HG03139 (cell line): ENCODE results near the gene KY.

Source experiments
- ATAC-seq: cut with Tn5 transposase; IDR thresholded peaks from one replicate; pipeline ENCODE4 v1.9.1; 2021; ENCODE audit not compliant: unreplicated experiment

KY gene

GRCh38 chr3:134672571-134672970 lies 21.7 kb upstream of the KY start:
- ATAC-seq = no peak

DNA sequence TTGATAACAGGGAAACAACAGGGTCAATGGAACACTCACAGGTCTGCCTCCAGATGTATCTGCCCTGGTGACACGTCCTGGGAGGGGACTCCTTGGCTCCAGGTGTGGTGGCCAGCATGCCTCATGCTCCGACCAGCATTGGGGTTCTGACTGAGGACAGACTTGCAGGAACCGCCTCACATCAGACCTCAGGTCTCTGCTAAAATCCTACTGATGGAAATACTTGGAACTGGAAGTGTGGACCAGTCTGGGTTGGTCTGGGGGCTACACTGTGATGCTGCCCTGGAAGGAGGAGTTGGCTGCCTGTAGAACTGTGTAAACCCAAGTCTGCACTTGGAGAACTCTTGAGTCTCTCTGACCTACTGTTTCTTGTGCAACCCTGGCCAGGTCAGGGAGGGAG lies 17.1 kb upstream of the KY start:
- no peak for ATAC-seq

DNA sequence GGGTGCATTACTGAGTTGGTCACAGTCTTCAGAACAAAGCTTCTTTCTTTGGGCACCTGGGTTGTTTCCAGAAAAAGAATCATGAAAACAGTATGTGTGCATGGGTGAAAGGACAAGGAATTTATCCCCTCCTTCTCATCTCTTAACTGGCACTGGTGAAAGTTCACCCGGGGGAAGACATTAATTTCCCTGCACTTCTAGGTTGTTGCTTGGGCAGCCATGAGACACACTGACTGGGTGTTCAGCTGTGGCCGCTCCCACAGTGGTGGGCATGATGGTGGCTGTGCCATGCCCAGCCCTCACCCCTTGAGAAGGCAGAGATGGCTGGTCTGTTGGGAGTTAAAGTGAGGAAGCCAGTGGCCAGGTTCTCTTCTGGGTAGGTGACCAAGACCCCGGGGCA lies 16.6 kb upstream of the KY start:
- no peak for ATAC-seq

DNA sequence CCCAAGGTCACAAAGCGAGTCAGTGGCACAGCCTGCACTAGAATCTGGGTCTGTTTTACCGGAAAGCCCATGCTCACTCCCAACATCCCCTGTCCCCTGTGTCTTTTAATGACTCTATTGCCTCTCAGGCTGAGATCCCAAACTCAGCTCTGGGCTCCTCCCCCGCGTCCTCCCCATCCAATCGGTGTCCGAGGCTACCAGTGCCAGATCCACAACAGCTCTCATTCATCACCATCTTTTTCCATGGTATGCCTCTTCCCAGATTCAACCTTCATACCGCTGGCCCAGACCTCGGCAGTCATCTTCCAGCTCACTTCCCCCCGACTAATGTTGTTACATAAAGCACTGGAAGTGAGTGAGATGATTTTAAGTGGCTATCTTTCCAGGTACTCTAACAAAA lies 16.1 kb upstream of the KY start:
- no peak for ATAC-seq

GRCh38 chr3:134666466-134666865 lies 15.6 kb upstream of the KY start:
- no peak for ATAC-seq

GRCh38 chr3:134666052-134666451 lies 15.2 kb upstream of the KY start:
- ATAC-seq = no peak

- ATAC-seq = no peak
Observed at GRCh38 chr3:134665243-134665642, 14.4 kb upstream of the KY start.

DNA sequence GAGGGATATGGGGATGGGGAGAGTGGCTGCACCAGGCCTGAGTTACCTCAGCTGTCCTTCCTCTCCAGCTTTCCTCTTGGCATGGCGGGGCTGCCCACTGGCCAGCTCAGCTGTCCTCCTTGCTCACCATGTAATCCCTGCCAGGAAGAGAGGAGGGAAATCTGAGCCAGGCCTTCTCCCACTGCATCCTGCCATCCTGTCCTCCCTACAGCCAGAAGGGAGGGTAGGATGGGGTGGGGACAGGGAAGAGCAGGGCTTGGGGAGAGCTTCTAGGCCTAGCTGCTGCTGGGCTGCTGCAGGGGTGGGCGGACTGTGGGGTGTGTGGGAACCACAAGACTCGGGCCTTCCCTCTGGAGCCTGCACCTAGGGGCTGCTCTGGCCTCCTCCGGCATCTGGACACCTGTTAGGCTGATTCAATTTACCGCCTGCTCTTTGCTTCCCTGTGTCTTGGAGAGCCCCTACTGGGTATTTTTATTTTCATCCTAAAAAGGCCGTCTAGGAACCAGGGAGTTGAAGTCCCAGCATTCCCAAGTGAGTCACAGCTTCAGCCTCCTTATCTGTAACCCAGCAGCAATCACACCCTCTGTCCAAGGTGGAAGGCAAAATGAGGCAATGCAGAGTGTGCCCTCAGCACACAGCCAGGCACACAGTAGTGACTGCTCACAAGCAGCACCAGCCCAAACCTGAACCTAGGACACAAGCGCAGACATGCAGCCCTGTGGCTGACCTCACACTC lies 13.1 kb upstream of the KY start:
- no peak for ATAC-seq

- ATAC-seq = no peak
Observed at GRCh38 chr3:134660046-134660441, 9.2 kb upstream of the KY start.

GRCh38 chr3:134659391-134660045 lies 8.7 kb upstream of the KY start:
- ATAC-seq = no peak

DNA sequence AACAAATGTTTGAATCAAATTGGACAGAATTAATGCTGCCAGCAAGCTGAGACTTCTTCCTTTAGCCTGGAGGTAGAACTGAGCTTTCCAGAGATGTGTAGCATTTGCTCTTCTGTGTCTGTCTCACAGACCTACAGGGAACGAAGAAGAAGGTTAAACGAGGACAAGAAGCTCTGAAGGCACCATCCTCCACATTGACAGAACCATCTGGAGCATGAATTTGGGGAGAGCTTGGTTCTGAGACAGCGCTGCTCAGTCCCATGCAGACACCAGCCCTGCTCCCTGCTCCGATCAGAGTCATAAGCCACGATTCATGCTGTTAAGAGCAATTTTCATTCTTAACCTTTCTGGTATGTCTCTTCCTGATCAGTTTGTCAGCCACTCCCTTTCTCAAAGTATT lies 7.7 kb upstream of the KY start:
- ATAC-seq = no peak

DNA sequence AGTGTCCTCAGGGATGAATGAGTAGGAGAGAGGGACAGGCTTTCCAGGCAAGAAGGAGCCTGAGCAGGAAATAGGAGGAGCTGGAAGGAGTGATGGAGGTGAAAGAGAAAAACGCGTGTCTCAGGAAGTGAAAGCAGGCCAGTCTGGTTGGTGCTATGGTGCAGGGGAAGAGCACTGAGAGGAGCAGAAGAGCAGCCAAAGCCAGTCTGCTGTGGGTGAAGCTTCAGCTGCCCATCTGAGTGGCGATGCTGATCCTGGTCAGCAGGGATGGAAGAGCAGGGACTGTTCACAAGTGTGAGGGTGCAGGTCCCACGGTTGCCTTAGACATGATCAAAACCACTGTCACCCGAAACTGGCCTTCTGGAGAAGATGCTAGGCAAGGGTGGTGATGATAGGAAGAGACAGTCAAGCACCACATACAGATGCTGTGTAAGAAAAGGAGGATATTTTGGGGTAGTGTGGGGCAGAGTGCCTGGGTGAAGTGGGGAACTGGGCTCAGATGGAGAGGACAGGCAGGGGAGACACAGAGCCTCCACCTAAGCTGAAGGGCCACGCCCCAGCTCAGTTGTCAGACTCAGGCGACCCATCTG lies 5.5 kb upstream of the KY start:
- ATAC-seq = no peak

- no peak for ATAC-seq
Observed at GRCh38 chr3:134655706-134656105, 4.9 kb upstream of the KY start.

- ATAC-seq = no peak
Observed at GRCh38 chr3:134654031-134654430, 3.2 kb upstream of the KY start.

- no peak for ATAC-seq
Observed at GRCh38 chr3:134652886-134653630, 2.2 kb upstream of the KY start.

GRCh38 chr3:134652409-134652831 lies 1.6 kb upstream of the KY start:
- ATAC-seq = no peak

GRCh38 chr3:134651347-134652041 lies 672 bp upstream of the KY start:
- ATAC-seq = no peak

- no peak for ATAC-seq
Observed at GRCh38 chr3:134649106-134649705, 1.6 kb downstream of the KY start.

- no peak for ATAC-seq
Observed at GRCh38 chr3:134647902-134648760, 2.7 kb downstream of the KY start.

GRCh38 chr3:134646086-134646485 lies 4.7 kb downstream of the KY start:
- no peak for ATAC-seq
